DMS79 (cell line): ENCODE data around the gene BBX.

Experiments
- DNase-seq: peaks from one replicate; lab custom pipeline; 2025; lab: John Stamatoyannopoulos, UW

BBX gene

GRCh38 chr3:107753494-107753893 lies 230.7 kb downstream of the BBX start:
- DNase-seq: peak; percentile 14

DNA sequence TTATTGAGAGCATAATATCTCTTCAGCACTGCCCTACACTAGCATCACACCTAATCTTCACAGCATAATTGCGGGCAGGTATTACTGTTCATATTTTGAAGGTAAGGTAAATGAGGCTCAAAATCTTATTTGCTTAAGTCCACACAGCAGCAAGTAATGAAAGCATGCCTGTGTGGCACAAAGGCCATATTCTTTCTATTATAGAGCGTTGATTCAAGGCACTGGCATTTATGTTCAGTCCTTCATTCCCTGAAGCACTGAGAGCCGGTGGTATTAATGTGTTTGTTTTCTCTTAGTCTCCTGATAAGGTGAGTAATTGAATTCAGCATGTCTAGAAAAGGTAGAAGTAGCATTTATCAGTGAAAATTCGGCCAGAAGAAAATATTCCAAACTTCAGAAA lies 231.2 kb downstream of the BBX start:
- DNase-seq: no peak

DNA sequence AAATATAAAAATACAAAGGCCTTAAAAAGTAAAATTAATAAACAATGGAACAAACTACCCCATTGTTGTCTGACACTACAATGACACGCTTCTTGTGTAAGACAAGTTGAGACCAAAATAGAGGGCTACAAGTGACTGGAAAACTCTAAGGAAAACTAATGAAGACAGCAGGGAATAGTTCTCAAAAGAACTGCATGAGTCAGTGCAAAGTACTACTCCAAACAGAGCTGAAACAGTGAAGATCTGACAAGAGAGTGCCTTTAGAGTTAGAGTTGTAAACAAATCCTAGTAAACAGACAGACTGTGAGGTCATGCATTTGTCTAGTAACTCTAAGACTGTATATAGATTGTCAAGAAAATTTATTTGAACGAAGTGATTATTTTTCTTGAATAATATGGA lies 233.9 kb downstream of the BBX start:
- DNase-seq: no peak

- no peak for DNase-seq
These were observed 234.4 kb downstream of the BBX start for GRCh38 chr3:107757140-107757539.

GRCh38 chr3:107760144-107760543 lies 237.4 kb downstream of the BBX start:
- DNase-seq: no peak

GRCh38 chr3:107761391-107761790 lies 238.6 kb downstream of the BBX start:
- no peak for DNase-seq

DNA sequence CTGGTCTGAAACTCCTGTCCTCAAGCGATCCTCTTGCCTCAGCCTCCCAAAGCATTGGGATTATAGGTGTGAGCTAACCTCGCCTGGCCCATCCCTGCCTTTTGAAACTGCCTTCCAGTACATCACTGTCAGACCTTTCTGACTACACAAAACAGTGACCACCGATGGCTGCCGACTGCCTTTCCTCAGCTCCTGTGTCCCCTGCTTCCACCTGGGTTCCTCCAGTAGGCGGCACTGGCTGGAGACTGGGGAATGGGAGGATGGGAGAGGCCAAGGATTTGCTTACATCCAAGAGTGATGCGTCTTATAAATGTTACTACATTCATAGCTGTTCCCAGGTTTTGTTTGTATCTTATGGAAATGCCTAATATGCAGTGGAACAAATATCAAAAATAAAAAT lies 242.8 kb downstream of the BBX start:
- no peak for DNase-seq

DNA sequence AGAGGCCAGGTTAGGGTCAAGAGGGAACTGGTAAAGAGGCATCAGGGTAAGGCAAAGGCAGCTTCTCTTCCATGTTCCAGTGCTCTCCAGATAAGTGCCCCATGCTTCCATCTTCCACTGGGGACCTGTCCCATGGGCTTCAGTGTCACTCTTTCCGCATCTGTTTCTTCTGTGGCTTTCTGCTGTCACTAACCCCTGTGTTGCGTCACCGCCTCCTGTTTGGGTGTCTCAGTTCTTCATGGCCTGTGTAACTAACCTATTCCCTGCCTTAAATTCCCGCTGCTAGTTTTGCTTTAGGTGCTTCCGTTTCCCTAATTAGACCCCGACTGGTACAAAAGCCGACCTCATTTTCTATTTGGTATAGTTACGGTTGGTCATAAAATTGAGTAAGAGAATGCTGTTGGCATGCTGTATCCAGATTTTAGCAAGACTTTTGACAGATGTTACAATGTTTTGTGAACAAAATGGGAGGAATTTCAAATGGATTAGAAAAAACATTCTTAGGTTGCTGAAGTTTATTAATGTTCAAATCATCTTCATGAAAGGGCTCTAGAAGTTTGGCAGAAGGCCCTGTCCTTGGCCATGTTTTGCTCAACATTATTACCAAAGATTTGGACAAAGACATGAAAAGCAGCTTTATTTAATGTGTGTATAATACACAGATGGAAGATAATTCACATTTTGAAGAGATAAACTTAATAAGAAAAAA lies 245.3 kb downstream of the BBX start:
- DNase-seq: no peak

DNA sequence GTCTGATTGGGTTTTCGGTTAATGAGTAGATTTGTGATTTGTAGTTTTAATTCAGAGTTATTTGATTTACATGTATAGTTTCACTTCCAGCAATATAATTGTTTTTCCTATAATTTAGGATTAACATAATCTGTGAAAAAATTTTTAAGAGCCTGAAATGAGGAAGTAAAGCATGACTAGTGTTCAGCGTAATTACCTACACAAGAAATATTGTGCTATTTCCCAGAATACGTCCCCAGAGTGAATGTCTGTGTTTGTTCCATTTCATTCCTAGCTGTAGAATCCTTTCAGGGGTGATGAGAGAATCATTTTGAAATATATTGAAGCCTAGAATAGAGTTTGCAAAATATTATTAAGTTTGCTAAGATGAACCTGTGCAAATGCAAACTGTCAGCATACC lies 247.1 kb downstream of the BBX start:
- DNase-seq: no peak

GRCh38 chr3:107772016-107772415 lies 249.3 kb downstream of the BBX start:
- no peak for DNase-seq

- no peak for DNase-seq
These were observed 253.2 kb downstream of the BBX start for GRCh38 chr3:107775974-107776373.

- DNase-seq: no peak
These were observed 258.5 kb downstream of the BBX start for GRCh38 chr3:107781253-107781652.

DNA sequence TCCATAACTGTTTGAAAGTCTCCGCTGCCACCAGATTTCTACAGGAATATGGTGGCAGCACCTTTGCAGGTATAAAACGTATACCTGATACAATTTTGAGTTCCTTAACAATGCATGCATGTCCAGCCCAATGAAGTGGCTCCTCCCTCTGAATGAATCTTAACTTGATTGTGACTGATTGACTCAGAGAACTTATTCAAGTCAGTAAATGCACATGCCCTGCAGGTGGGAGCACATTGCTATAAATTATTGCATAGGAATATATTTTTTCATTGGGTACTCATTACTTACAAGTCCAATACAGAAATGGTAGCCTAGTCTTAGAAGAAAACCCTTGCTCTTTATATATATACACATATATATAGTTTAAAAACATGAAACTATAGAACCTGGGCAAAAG lies 259.3 kb downstream of the BBX start:
- DNase-seq: no peak

GRCh38 chr3:107790612-107791011 lies 267.9 kb downstream of the BBX start:
- no peak for DNase-seq

GRCh38 chr3:107791027-107791426 lies 268.3 kb downstream of the BBX start:
- DNase-seq: no peak

GRCh38 chr3:107791450-107791849 lies 268.7 kb downstream of the BBX start:
- no peak for DNase-seq

DNA sequence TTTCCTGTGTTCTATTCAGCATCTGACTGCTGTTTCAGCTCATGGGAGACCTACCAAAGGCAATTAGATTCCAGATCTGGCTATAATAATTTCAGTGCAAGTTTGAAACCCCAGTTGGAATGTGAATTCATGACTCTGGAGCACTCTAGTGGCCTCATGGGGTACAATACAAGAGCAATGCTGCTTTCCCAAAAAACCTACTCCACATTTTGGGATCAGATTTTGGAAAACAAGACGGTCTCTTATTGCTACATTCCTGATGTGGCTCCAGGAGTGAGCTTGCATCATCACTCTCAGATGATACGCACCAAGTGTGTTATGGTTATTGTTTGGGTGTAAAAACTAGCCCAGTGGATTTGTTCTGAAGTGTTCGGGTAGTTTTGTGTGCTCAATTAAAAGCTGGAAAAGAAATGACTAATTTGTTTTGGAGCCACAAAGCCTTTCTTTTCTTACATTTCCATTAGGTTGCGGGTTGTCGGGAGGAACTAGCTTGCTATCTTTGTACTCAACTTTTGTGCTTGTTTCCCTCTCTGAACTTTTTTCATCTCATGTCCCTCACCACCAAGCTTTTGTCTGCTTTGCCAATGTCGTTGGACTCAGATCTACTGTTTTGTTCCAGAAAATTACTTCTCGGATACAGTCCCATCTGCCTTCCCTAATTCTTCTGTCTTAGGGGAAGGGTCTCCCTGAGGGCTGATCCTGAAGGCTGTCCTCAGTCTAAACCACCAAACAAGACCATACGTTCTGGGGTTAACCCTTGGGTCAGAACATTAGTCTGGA lies 272.1 kb downstream of the BBX start:
- no peak for DNase-seq

- no peak for DNase-seq
These were observed 272.8 kb downstream of the BBX start for GRCh38 chr3:107795514-107796094.

GRCh38 chr3:107796791-107797190 lies 274.0 kb downstream of the BBX start:
- peak; percentile 43 for DNase-seq

- no peak for DNase-seq
These were observed 274.8 kb downstream of the BBX start for GRCh38 chr3:107797586-107797985.

- no peak for DNase-seq
These were observed 275.6 kb downstream of the BBX start for GRCh38 chr3:107798381-107798780.

DNA sequence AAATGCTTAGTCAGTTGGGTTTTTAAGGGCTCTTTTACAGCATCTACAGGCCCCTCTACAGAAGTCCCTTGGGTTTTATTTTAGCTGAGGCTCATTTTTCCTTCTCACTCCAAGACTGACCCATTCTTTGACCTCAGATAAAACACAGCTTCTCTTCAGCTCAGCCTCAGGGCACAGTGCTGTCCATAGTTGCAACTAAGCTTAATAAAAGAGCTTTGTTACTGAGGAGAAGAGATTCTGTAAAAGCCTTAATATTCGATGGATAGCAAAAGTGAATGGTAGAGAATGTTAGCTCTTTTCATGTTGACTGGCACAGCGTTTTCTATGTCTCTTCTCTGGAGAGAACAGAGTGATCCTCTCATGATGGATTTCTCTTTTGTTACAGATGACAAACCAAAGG lies 277.9 kb downstream of the BBX start:
- DNase-seq: no peak

- DNase-seq: no peak
These were observed 280.4 kb downstream of the BBX start for GRCh38 chr3:107803170-107803569.
